ENCODE results near the gene ARL14. TPM values are rescaled to one million over a fixed set of nuclear protein-coding genes. Genes with fewer than 3 reads are reported as not detected.

ARL14 gene
- total RNA-seq (not detected), polyA plus RNA-seq (not detected)
- long read RNA-seq, donor 1, result 0 reads
- long read RNA-seq, donor 2, result 0 reads
- long read RNA-seq, donor 3, result 0 reads

- no peak within 1 kb of the TSS for H3K4me3 ChIP-seq
- TF ChIP-seq CTCF (IDR thresholded peaks at IDR 0.05), result no peak
- H3K36me3 ChIP-seq, result no peaks in the 10 kb centered on the region
- no peaks in the 10 kb centered on the region for H3K4me1 ChIP-seq
- no peaks in the 10 kb centered on the region for H3K9me3 ChIP-seq
- intact Hi-C loops (cut with DNase I), result no loop called here
- no peak within 1 kb of the TSS for H3K27ac ChIP-seq
- no peak for ATAC-seq
- no peak for DNase-seq
- WGBS, 2 donors, result 92 to 95% methylated on average over 4 of the region's 4 CpGs
- peaks cover 0 to 5% (median 0%) of the 10 kb centered on the region in 7 donors for H3K27me3 ChIP-seq
Measured at GRCh38 chr3:160676547-160677303, at the start of gene ARL14. TSS of gene ARL14 (plus strand) at chr3:160677160. CDS start at chr3:160677347, 187 bp downstream.

- Histone ChIP-seq H3K27ac (no peak overlapping the region), H3K4me3 (no peak overlapping the region), H3K36me3 (no peaks in the 10 kb centered on the region), H3K9me3 (no peaks in the 10 kb centered on the region), H3K4me1 (no peaks in the 10 kb centered on the region), H3K27me3 (peaks cover 0 to 12% (median 0%) of the 10 kb centered on the region in 7 donors)
- DNase-seq (no peak), ATAC-seq (no peak)
- 80 to 88% methylated on average over 2 of the region's 2 CpGs for WGBS, 2 donors
- intact Hi-C loops (cut with DNase I), result no loop called here
- TF ChIP-seq CTCF (IDR thresholded peaks at IDR 0.05), result no peak
Measured at GRCh38 chr3:160629491-160629890, 47.5 kb upstream of the ARL14 start.

- no peak overlapping the region for H3K27ac ChIP-seq
- no peaks in the 10 kb centered on the region for H3K36me3 ChIP-seq
- 75 to 82% methylated on average over 4 of the region's 4 CpGs for WGBS, 2 donors
- H3K9me3 ChIP-seq, result no peaks in the 10 kb centered on the region
- TF ChIP-seq CTCF (IDR thresholded peaks at IDR 0.05), result no peak
- no peaks in the 10 kb centered on the region for H3K4me1 ChIP-seq
- intact Hi-C loops (cut with DNase I), result no loop called here
- ATAC-seq (no peak), DNase-seq (no peak)
- H3K27me3 ChIP-seq, result peaks cover 0 to 7% (median 0%) of the 10 kb centered on the region in 7 donors
- H3K4me3 ChIP-seq, result no peak overlapping the region
Measured at GRCh38 chr3:160633361-160634083, 43.4 kb upstream of the ARL14 start.

GRCh38 chr3:160635213-160635612, 41.7 kb upstream of the ARL14 start:
- H3K9me3 ChIP-seq, result no peaks in the 10 kb centered on the region
- TF ChIP-seq CTCF (IDR thresholded peaks at IDR 0.05), result no peak
- H3K27me3 ChIP-seq, result no peaks in the 10 kb centered on the region
- no peak overlapping the region for H3K27ac ChIP-seq
- no peaks in the 10 kb centered on the region for H3K4me1 ChIP-seq
- intact Hi-C loops (cut with DNase I), result no loop called here
- ATAC-seq, result no peak
- no peaks in the 10 kb centered on the region for H3K36me3 ChIP-seq
- H3K4me3 ChIP-seq, result no peak overlapping the region
- DNase-seq, result no peak

Data from heart right ventricle (tissue), 16 donors.